Kidney epithelial cell (primary cell): ENCODE measurements around the gene ANGPTL1. TPM values are rescaled to one million over a fixed set of nuclear protein-coding genes. Genes with fewer than 3 reads are reported as not detected.

Experiments used
- DNase-seq: peaks from one replicate; pipeline ENCODE4 v3.0.0-alpha.2; 2010; ENCODE audit warnings: low read depth
- H3K27me3 ChIP-seq: 2 replicates; pipeline ENCODE4 v1.6.0; 2011; ENCODE audit warnings: low read length; ENCODE audit not compliant: control insufficient read depth, insufficient read depth
- H3K36me3 ChIP-seq: 2 replicates; pipeline ENCODE4 v1.5.1; 2011; ENCODE audit warnings: low read length; ENCODE audit not compliant: control insufficient read depth, insufficient read depth
- H3K4me3 ChIP-seq: 2 replicates; pipeline ENCODE4 v1.5.1; 2011; ENCODE audit warnings: low read depth, mild to moderate bottlenecking, control low read depth, low read length
- total RNA-seq: library from RNA; depleted of rRNA; stranded (reverse); fragments of >200 nt; gene quantifications from 2 replicates; pipeline ENCODE4 v1.2.3, GENCODE V29; 2015
- TF ChIP-seq, protein P1 (sequence below): IDR thresholded peaks from 2 replicates; pipeline ENCODE4 v1.5.1; 2011; ENCODE audit warnings: mild to moderate bottlenecking, moderate library complexity, low read length, control low read depth, inconsistent platforms; ENCODE audit not compliant: insufficient read depth, poor library complexity, severe bottlenecking

ANGPTL1 gene
- total RNA-seq, 1 donor from 2014 or later = not detected

DNA sequence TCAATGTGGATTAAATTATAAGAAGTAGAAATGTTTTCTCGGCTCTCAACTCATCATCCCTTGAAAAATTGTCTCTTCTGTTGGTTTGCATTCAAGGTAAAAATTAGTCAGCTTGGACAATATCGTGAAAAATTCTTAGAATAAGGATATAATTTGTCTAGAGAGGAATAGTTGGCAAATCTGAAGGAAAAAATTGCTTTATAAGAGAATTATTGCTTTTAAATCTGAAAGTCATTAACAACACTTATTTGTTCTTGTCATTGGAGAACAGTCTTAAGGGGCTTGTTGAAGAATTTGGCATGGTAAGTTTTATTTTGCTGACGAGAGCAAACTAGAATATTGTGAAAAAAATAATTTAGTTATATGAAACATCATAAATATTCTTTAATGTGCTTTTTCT, 26.4 kb downstream of the ANGPTL1 start:
- Histone ChIP-seq H3K27me3 (no peaks in the 10 kb centered on the region), H3K36me3 (no peaks in the 10 kb centered on the region), H3K4me3 (no peak overlapping the region)
- no peak for DNase-seq
- TF ChIP-seq, protein P1, sequence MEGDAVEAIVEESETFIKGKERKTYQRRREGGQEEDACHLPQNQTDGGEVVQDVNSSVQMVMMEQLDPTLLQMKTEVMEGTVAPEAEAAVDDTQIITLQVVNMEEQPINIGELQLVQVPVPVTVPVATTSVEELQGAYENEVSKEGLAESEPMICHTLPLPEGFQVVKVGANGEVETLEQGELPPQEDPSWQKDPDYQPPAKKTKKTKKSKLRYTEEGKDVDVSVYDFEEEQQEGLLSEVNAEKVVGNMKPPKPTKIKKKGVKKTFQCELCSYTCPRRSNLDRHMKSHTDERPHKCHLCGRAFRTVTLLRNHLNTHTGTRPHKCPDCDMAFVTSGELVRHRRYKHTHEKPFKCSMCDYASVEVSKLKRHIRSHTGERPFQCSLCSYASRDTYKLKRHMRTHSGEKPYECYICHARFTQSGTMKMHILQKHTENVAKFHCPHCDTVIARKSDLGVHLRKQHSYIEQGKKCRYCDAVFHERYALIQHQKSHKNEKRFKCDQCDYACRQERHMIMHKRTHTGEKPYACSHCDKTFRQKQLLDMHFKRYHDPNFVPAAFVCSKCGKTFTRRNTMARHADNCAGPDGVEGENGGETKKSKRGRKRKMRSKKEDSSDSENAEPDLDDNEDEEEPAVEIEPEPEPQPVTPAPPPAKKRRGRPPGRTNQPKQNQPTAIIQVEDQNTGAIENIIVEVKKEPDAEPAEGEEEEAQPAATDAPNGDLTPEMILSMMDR = no peak

DNA sequence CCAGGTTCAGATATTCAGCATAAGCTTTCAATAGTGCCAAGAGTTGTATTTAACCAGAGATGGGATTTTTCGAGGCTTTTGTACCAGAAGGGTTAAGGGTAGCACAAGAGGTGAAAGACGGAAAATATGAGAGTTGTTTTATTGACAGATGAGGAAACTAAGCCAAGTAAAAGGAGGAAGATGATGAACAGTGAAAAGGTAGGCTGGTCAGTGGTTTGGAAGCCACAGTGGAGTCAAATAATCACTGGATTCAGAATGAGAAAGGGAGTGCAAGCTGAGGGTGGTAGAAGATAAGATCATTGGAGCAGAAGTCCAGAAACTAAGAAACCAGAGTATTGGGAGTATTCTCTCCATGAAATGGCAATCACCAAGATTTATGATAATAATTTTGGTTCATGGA, 45.7 kb downstream of the ANGPTL1 start:
- H3K27me3 ChIP-seq = no peaks in the 10 kb centered on the region
- no peaks in the 10 kb centered on the region for H3K36me3 ChIP-seq
- no peak for DNase-seq
- H3K4me3 ChIP-seq = no peak overlapping the region
- TF ChIP-seq, protein P1 = no peak

DNA sequence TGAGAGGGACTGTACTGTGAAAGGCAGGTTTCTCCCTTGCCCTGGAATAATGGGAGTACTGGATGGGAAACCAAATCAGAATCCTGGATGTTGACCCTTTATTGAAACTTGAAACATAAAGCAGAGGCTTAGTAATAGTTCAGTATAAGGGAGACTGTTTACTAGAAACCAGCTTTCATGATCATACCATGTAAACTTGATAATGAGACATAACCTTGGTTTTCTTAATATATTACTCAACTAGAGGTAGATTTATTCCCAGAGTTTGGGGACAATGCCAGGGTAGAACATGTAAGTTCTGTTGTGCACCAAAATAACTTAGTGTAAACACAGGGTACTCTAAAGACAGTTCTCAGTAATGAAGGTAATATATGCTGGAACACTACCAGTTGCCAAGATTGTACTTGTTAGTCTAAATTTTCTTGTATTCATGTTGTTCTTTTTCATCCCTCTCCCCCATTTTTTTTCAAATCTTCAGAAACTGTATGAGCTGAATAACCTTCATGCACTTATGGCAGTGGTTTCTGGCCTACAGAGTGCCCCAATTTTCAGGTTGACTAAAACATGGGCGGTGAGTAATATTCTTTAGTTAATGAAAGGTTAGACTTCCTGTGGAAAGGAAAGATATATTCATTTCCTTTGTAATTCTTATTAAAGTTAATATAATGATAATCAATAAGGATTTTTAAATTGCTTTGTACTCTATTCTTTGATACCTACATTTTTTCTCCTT, 49.6 kb downstream of the ANGPTL1 start:
- Histone ChIP-seq H3K4me3 (no peak overlapping the region), H3K27me3 (no peaks in the 10 kb centered on the region), H3K36me3 (no peaks in the 10 kb centered on the region)
- DNase-seq = no peak
- TF ChIP-seq, protein P1 = no peak

DNA sequence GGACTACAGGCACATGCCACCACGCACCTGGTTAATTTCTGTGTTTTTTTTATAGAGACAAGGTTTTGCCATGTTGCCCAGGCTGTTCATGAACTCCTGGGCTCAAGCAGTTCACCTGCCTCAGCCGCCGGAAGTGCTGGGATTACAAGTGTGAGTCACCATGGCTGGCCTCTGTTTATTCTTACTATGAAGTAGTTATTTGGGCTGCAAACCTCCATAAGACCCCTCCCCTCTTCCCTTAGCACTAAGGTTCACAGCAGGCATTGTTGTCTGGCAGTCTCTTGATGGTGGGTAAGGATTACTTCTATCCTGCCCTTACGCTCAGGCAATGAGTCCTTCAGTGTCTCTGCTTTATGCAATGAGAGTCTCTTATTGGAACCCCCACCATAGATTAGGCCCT, 51.8 kb downstream of the ANGPTL1 start:
- H3K4me3 ChIP-seq = no peak overlapping the region
- DNase-seq = no peak
- no peaks in the 10 kb centered on the region for H3K27me3 ChIP-seq
- H3K36me3 ChIP-seq = no peaks in the 10 kb centered on the region
- TF ChIP-seq, protein P1 = no peak

DNA sequence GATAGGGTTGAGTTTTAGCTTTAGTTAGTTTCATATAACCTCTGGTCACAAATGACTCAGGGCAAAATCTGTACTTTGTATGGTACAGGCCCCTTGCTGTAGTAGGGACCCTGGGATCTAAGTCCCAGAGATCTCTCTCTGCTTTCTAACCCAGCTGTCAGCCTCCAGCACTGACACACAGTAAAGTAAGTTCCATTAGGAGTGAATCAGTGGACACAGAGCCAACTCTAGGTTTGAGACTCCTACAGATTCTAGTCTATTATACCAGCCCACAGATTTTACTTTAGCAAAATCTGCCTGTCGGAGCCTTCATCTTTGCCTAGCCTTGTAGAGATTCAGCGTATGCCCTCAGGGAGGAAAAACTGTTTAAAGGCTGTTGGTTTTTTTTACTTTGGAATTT, 52.5 kb downstream of the ANGPTL1 start:
- no peak for DNase-seq
- Histone ChIP-seq H3K4me3 (no peak overlapping the region), H3K36me3 (no peaks in the 10 kb centered on the region), H3K27me3 (no peaks in the 10 kb centered on the region)
- TF ChIP-seq, protein P1 = no peak

DNA sequence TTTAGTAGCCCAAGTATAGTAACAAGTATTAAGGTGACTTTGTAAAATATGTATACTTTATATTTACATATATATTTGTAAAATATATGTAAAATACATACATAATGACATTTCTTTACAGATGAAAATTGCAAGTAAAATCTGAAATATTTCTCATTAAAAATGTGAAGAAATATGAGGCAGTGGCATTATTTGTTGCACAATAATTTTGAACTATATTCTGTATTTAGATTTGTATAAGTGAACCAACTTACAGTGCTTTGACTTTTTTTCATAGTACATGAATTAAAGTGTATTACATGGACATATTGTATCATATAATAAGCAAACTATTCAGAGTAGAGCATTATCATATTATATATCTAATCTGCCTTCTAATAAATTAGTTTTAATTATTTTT, 60.3 kb downstream of the ANGPTL1 start:
- H3K36me3 ChIP-seq = no peaks in the 10 kb centered on the region
- H3K4me3 ChIP-seq = no peak overlapping the region
- DNase-seq = no peak
- TF ChIP-seq, protein P1 = no peak
- no peaks in the 10 kb centered on the region for H3K27me3 ChIP-seq
